CD4-positive, alpha-beta T cell treated with Interleukin-15 for 4 hours (primary cell): ENCODE data around the gene LYRM1.
"Not testable (repeated sequence)": the region's sequence is repeated elsewhere in the genome, so short reads cannot be mapped to it uniquely, and the experiment has no call there.

Experiments used
- DNase-seq: peaks from one replicate; pipeline ENCODE4 v3.0.0-alpha.2; 2020; ENCODE audit warnings: low spot score

Gene LYRM1

GRCh38 chr16:20900299-20901067 lies at the start of gene LYRM1, which contains the start of gene DCUN1D3:
TSS of gene LYRM1 (plus strand) at chr16:20900771. CDS start at chr16:20915556, 14,785 bp downstream.
TSS of gene DCUN1D3 (minus strand) at chr16:20900358. CDS start at chr16:20862538, 37,820 bp downstream.
- DNase-seq: peak; percentile 88

- DNase-seq: no peak
Observed at GRCh38 chr16:20850981-20851380, 49.6 kb upstream of the LYRM1 start.

- no peak for DNase-seq
Observed at GRCh38 chr16:20851601-20852000, 49.0 kb upstream of the LYRM1 start.

- no peak for DNase-seq
Observed at GRCh38 chr16:20853143-20853542, 47.4 kb upstream of the LYRM1 start.

GRCh38 chr16:20853981-20854620 lies 46.5 kb upstream of the LYRM1 start:
- no peak for DNase-seq

GRCh38 chr16:20854963-20855362 lies 45.6 kb upstream of the LYRM1 start:
- no peak for DNase-seq

- no peak for DNase-seq
Observed at GRCh38 chr16:20857281-20857680, 43.3 kb upstream of the LYRM1 start.

- DNase-seq: no peak
Observed at GRCh38 chr16:20859229-20859628, 41.3 kb upstream of the LYRM1 start.

GRCh38 chr16:20859699-20860098 lies 40.9 kb upstream of the LYRM1 start:
- DNase-seq: no peak

GRCh38 chr16:20860361-20860760 lies 40.2 kb upstream of the LYRM1 start:
- no peak for DNase-seq

GRCh38 chr16:20860995-20861394 lies 39.6 kb upstream of the LYRM1 start:
- DNase-seq: not testable (repeated sequence)

- DNase-seq: no peak
Observed at GRCh38 chr16:20862162-20862960, 38.2 kb upstream of the LYRM1 start.

- DNase-seq: not testable (repeated sequence)
Observed at GRCh38 chr16:20864376-20864775, 36.2 kb upstream of the LYRM1 start.

- DNase-seq: no peak
Observed at GRCh38 chr16:20865420-20866131, 35.0 kb upstream of the LYRM1 start.

- no peak for DNase-seq
Observed at GRCh38 chr16:20866145-20866772, 34.3 kb upstream of the LYRM1 start.

GRCh38 chr16:20866801-20867200 lies 33.8 kb upstream of the LYRM1 start:
- DNase-seq: no peak

GRCh38 chr16:20867585-20867984 lies 33.0 kb upstream of the LYRM1 start:
- DNase-seq: no peak

GRCh38 chr16:20868890-20869289 lies 31.7 kb upstream of the LYRM1 start:
- no peak for DNase-seq

- DNase-seq: no peak
Observed at GRCh38 chr16:20870122-20870820, 30.3 kb upstream of the LYRM1 start.

- no peak for DNase-seq
Observed at GRCh38 chr16:20871258-20871657, 29.3 kb upstream of the LYRM1 start.
